Fibroblast of mammary gland (primary cell): ENCODE data around the gene PHF5A.
A peak's percentile ranks its signal among the peaks of the same experiment; 100 is the strongest.

Source experiments
- DNase-seq: peaks from one replicate; pipeline ENCODE4 v3.0.0-alpha.2; 2010; ENCODE audit warnings: low read depth
- H3K4me3 ChIP-seq: 2 replicates; pipeline ENCODE4 v1.5.1; 2011; ENCODE audit warnings: low read depth, mild to moderate bottlenecking, low read length, moderate library complexity; ENCODE audit not compliant: control insufficient read depth
- TF ChIP-seq, protein P1 (sequence below): conservative IDR thresholded peaks from 2 replicates; pipeline ENCODE4 v1.5.1; 2011; ENCODE audit warnings: low read depth, low read length, inconsistent platforms; ENCODE audit not compliant: control insufficient read depth, insufficient read depth

PHF5A gene

DNA sequence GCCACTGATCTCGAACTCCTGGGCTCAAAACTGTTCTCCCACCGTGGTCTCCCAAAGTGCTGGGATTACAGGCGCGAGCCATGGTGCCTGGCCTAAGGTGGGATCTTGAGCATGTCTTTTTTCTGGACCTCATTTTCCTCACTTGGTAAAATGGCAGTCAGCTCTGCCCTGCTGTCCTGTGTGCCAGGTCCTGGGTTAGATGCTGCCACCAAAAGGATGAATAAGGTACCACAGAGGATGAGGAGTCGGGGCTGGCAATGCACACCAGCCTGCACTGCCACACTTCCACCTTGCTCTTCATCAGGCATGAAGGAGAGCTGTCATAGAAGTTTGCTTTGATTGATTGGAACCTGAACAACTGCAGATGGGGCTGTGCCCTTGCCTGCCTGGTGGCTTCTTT is 32.7 kb upstream of the PHF5A start:
- H3K4me3 ChIP-seq: no peak overlapping the region
- TF ChIP-seq, protein P1, sequence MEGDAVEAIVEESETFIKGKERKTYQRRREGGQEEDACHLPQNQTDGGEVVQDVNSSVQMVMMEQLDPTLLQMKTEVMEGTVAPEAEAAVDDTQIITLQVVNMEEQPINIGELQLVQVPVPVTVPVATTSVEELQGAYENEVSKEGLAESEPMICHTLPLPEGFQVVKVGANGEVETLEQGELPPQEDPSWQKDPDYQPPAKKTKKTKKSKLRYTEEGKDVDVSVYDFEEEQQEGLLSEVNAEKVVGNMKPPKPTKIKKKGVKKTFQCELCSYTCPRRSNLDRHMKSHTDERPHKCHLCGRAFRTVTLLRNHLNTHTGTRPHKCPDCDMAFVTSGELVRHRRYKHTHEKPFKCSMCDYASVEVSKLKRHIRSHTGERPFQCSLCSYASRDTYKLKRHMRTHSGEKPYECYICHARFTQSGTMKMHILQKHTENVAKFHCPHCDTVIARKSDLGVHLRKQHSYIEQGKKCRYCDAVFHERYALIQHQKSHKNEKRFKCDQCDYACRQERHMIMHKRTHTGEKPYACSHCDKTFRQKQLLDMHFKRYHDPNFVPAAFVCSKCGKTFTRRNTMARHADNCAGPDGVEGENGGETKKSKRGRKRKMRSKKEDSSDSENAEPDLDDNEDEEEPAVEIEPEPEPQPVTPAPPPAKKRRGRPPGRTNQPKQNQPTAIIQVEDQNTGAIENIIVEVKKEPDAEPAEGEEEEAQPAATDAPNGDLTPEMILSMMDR: peak; percentile 25
- no peak for DNase-seq

- no peak for DNase-seq
- TF ChIP-seq, protein P1: no peak
- H3K4me3 ChIP-seq: no peak overlapping the region
Measured at GRCh38 chr22:41500303-41500702, 31.8 kb upstream of the PHF5A start.

- H3K4me3 ChIP-seq: no peak overlapping the region
- no peak for DNase-seq
- TF ChIP-seq, protein P1: no peak
Measured at GRCh38 chr22:41499624-41500280, 31.3 kb upstream of the PHF5A start.

GRCh38 chr22:41498303-41498835 is 29.9 kb upstream of the PHF5A start:
- TF ChIP-seq, protein P1: no peak
- no peak overlapping the region for H3K4me3 ChIP-seq
- DNase-seq: no peak

DNA sequence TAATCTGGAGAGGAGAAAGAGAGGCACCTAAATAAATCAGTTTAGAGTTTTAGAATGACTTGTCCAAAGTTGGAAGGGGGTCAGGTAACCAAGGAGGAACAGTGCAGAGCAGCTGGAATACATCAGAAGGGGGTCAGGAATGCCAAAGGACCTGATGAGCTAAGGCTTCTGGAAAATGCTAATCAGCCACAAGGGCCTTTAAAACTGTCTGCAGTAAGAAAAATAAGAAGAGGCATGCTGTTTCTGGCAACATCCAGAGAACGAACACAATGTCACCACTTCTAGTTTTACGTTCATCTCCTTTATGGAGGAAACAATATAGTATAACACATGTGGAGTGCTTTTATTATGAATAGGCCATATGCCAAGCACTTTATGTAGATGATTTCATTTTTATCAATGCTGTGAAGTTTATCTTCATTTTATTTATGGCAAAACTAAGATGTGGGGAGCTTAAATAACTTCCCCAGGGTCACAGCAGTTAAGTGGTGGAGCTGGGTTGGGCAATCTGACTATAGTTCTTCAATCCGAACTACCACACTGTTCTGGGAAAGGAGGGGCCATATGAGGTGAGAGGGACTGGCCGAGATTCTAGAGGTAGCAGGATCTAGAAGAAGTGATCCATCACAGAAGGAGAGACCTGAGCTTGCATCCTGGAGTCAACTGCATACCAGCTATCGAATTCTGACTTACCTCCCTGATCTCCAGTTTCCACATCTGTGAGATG is 23.0 kb upstream of the PHF5A start:
- no peak overlapping the region for H3K4me3 ChIP-seq
- DNase-seq: no peak
- TF ChIP-seq, protein P1: no peak

DNA sequence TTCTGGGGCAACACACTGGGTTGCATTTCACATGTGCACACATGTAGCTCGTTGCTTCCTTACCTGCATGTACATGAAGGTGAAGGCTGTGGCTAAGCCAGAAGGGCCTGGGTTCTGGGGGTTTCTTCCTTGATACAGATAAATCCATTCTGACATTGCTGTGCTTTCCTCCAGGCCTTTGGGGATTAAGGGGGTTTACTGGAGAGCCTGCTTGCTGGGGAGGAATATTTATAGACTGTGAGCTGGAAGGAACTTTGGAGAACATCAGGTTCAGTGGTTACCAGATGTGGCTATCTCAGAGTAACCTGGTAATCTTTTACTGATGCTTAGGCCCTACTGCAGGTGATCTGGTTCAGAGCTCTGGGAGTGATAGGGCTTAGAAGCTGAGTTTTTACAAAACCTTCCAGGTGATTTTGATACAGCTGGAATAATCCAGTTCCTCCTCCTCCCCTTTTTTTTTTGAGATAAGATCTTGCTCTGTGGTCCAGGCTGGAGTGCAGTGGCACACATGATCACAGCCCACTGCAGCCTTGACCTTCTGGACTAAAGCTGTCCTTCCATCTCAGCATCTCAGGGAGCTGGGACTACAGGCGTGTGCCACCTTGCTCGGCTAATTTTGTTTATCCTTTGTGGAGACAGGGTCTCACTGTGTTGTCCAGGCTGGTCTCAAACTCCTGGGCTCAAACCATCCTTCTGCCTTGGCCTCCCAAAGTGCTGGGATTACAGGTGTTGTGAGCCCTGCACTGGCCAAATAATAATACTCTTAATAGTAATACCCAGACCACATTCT is 20.3 kb upstream of the PHF5A start:
- no peak for DNase-seq
- TF ChIP-seq, protein P1: no peak
- no peak overlapping the region for H3K4me3 ChIP-seq
